HCT116 (cell line): ENCODE results near the gene SUMO4. TPM values are rescaled to one million over a fixed set of nuclear protein-coding genes. Genes with fewer than 3 reads are reported as not detected.

ENCODE experiments used
- ATAC-seq: fragments of 200-7000 bp; cut with Tn5 transposase; 2 replicates; pipeline ENCODE4 v1.9.1; 2020; ENCODE audit warnings: mild to moderate bottlenecking, moderate library complexity
- BruUV-seq: library from RNA; stranded (reverse); fragments of 400-500 nt; replicated peaks from 2 replicates; lab custom pipeline; 2021; lab: Mats Ljungman, UMichigan
- CTCF ChIA-PET: fragments of 300-600 bp; sonication (Branson Sonifier 250); formaldehyde crosslinking; loops from one replicate; lab custom pipeline; 2021; ENCODE audit warnings: antibody characterized with exemption; lab: Charles Lee
- POLR2A ChIA-PET: fragments of 300-600, 350-600 bp; sonication (Branson Sonifier 250); formaldehyde crosslinking; loops from one replicate; lab custom pipeline; 2021; ENCODE audit warnings: antibody characterized with exemption; lab: Charles Lee
- RAD21 ChIA-PET, 2 experiments: fragments of 300-600 bp; sonication (Branson Sonifier 250); formaldehyde crosslinking; loops; one replicate each; lab custom pipeline; 2023; ENCODE audit warnings: low total read pairs in 2 of 2; ENCODE audit not compliant: uncharacterized antibody in 2 of 2, unreplicated experiment in 2 of 2, low non-redundant PET in 1 of 2; lab: Charles Lee
- DNase-seq: peaks from one replicate; pipeline ENCODE4 v3.0.0-alpha.2; 2010; ENCODE audit warnings: low read depth, low spot score
- H2AFZ ChIP-seq: fragments of 200-600 bp; shearing (Covaris generic), sonication (generic); 2 replicates; pipeline ENCODE4 v1.6.1; 2017; ENCODE audit warnings: low read depth, mixed run types, mixed read lengths, antibody characterized with exemption, low read length; ENCODE audit not compliant: poor library complexity, severe bottlenecking
- H3K27ac ChIP-seq: 2 replicates; pipeline ENCODE4 v1.5.1; 2012; ENCODE audit warnings: low read depth, low read length
- H3K27me3 ChIP-seq: fragments of 200-600 bp; sonication (generic); 2 replicates; pipeline ENCODE4 v1.6.1; 2016; ENCODE audit warnings: mixed run types, low read length, mixed read lengths; ENCODE audit not compliant: insufficient read depth
- H3K36me3 ChIP-seq, 2 experiments: fragments of 200-500 bp in 1 of 2; fragments of 200-600 bp in 1 of 2; sonication (Bioruptor generic) in 1 of 2; sonication (generic) in 1 of 2; 2 replicates each; pipeline versions ENCODE4 v1.5.1 to v1.6.1; 2014 to 2016; ENCODE audit warnings: low read length in 2 of 2, inconsistent platforms in 1 of 2, mixed read lengths in 1 of 2, mixed run types in 1 of 2; ENCODE audit not compliant: insufficient read depth in 2 of 2, control insufficient read depth in 1 of 2
- H3K4me1 ChIP-seq, 2 experiments: fragments of 200-600 bp in 1 of 2; sonication (generic) in 1 of 2; 2 replicates each; pipeline versions ENCODE4 v1.5.1 to v1.6.1; 2012 to 2017; ENCODE audit warnings: low read length in 2 of 2, inconsistent platforms in 1 of 2, mild to moderate bottlenecking in 1 of 2, mixed read lengths in 1 of 2, mixed run types in 1 of 2, moderate library complexity in 1 of 2; ENCODE audit not compliant: insufficient read depth in 2 of 2, control insufficient read depth in 1 of 2
- H3K4me2 ChIP-seq: fragments of 200-600 bp; sonication (generic); 2 replicates; pipeline ENCODE4 v1.6.1; 2017; ENCODE audit warnings: mixed run types, low read length, mixed read lengths
- H3K4me3 ChIP-seq, 2 experiments: fragments of 200-600 bp in 1 of 2; sonication (generic) in 1 of 2; replicated peaks in 1 of 2; 2 replicates each; pipeline ENCODE4 v1.5.1; 2011 to 2016; ENCODE audit warnings: low read length in 2 of 2, control low read depth in 1 of 2, low read depth in 1 of 2, mild to moderate bottlenecking in 1 of 2, mixed read lengths in 1 of 2, mixed run types in 1 of 2
- H3K79me2 ChIP-seq: fragments of 200-600 bp; sonication (generic); 2 replicates; pipeline ENCODE4 v1.6.1; 2017; ENCODE audit warnings: mild to moderate bottlenecking, mixed run types, low read length, moderate library complexity, mixed read lengths; ENCODE audit not compliant: insufficient read depth
- H3K9ac ChIP-seq: fragments of 200-600 bp; sonication (generic); 2 replicates; pipeline ENCODE4 v1.6.1; 2016; ENCODE audit warnings: low read length, mixed read lengths
- H3K9me2 ChIP-seq: fragments of 200-600 bp; sonication (generic), shearing (Covaris generic); 2 replicates; pipeline ENCODE4 v1.6.1; 2017; ENCODE audit warnings: mixed run types, mild to moderate bottlenecking, moderate library complexity; ENCODE audit not compliant: insufficient read depth
- H3K9me3 ChIP-seq, 2 experiments: fragments of 200-500 bp in 1 of 2; fragments of 200-600 bp in 1 of 2; sonication (Bioruptor generic) in 1 of 2; sonication (generic) in 1 of 2; 2 replicates each; pipeline ENCODE4 v1.6.1; 2014 to 2017; ENCODE audit warnings: low read length in 2 of 2, mixed read lengths in 2 of 2, inconsistent platforms in 1 of 2, low read depth in 1 of 2, mild to moderate bottlenecking in 1 of 2, mixed run types in 1 of 2, moderate library complexity in 1 of 2; ENCODE audit not compliant: control insufficient read depth in 1 of 2, insufficient read depth in 1 of 2
- H4K20me1 ChIP-seq: fragments of 200-600 bp; sonication (generic), shearing (Covaris generic); 2 replicates; pipeline ENCODE4 v1.6.1; 2017; ENCODE audit warnings: mixed run types, mild to moderate bottlenecking, moderate library complexity; ENCODE audit not compliant: insufficient read depth
- ATF3 ChIP-seq: IDR thresholded peaks from 2 replicates; pipeline ENCODE4 v1.6.1; 2012
- CEBPB ChIP-seq: IDR thresholded peaks from 2 replicates; pipeline ENCODE4 v1.6.1; 2012; ENCODE audit warnings: low read depth
- ELF1 ChIP-seq: IDR thresholded peaks from 2 replicates; pipeline ENCODE4 v1.6.1; 2012; ENCODE audit warnings: low read depth, borderline replicate concordance
- JUND ChIP-seq: IDR thresholded peaks from 2 replicates; pipeline ENCODE4 v1.6.1; 2012
- POLR2AphosphoS5 ChIP-seq: IDR thresholded peaks from 2 replicates; pipeline ENCODE4 v1.6.1; 2011; ENCODE audit warnings: mild to moderate bottlenecking, low read depth, low read length, moderate library complexity
- SIN3A ChIP-seq: IDR thresholded peaks from 2 replicates; pipeline ENCODE4 v1.6.1; 2012; ENCODE audit warnings: low read depth
- SP1 ChIP-seq: IDR thresholded peaks from 2 replicates; pipeline ENCODE4 v1.6.1; 2012; ENCODE audit warnings: low read depth
- SRF ChIP-seq: IDR thresholded peaks from 2 replicates; pipeline ENCODE4 v1.6.1; 2012; ENCODE audit warnings: low read depth
- TCF7L2 ChIP-seq: IDR thresholded peaks from 2 replicates; pipeline ENCODE4 v1.7.0; 2011; ENCODE audit warnings: borderline replicate concordance, inconsistent platforms; ENCODE audit not compliant: insufficient read depth, insufficient read length; ENCODE audit errors: extremely low read depth
- ZNF274 ChIP-seq: fragments of 200-500 bp; sonication (Bioruptor generic); IDR thresholded peaks from 2 replicates; pipeline ENCODE4 v1.6.1; 2014; ENCODE audit warnings: mild to moderate bottlenecking, low read depth, low read length, inconsistent platforms
- intact Hi-C: fragments of 100-400 bp; cut with micrococcal nuclease; formaldehyde crosslinking; loops from 2 replicates; pipeline ENCODE4 v1.10.0; 2022
- total RNA-seq: library from RNA; stranded (reverse); gene quantifications from one replicate; pipeline ENCODE4 v1.2.1, GENCODE V29; 2021; ENCODE audit not compliant: unreplicated experiment
- TF ChIP-seq, protein P1 (sequence below), 3 experiments: fragments of 200-600 bp in 1 of 3; sonication (generic) in 1 of 3; IDR thresholded peaks in 2 of 3; conservative IDR thresholded peaks in 1 of 3; 2 replicates each; pipeline ENCODE4 v1.5.1; 2012 to 2017; ENCODE audit warnings: low read depth in 2 of 3, low read length in 2 of 3, antibody characterized with exemption in 1 of 3, borderline replicate concordance in 1 of 3, control low read depth in 1 of 3, mild to moderate bottlenecking in 1 of 3, mixed read lengths in 1 of 3, mixed run types in 1 of 3, moderate library complexity in 1 of 3; ENCODE audit not compliant: insufficient read depth in 1 of 3
- TF ChIP-seq, protein P2 (sequence below): IDR thresholded peaks from 2 replicates; pipeline ENCODE4 v1.6.1; 2011; ENCODE audit warnings: mild to moderate bottlenecking, low read length, moderate library complexity; ENCODE audit not compliant: insufficient replicate concordance; ENCODE audit errors: extremely low read depth
- TF ChIP-seq, protein P3 (sequence below): IDR thresholded peaks from 2 replicates; pipeline ENCODE4 v1.6.1; 2012; ENCODE audit warnings: low read depth

Gene SUMO4
- total RNA-seq, 1 experiment from 2014 or later = 1.6 TPM

DNA sequence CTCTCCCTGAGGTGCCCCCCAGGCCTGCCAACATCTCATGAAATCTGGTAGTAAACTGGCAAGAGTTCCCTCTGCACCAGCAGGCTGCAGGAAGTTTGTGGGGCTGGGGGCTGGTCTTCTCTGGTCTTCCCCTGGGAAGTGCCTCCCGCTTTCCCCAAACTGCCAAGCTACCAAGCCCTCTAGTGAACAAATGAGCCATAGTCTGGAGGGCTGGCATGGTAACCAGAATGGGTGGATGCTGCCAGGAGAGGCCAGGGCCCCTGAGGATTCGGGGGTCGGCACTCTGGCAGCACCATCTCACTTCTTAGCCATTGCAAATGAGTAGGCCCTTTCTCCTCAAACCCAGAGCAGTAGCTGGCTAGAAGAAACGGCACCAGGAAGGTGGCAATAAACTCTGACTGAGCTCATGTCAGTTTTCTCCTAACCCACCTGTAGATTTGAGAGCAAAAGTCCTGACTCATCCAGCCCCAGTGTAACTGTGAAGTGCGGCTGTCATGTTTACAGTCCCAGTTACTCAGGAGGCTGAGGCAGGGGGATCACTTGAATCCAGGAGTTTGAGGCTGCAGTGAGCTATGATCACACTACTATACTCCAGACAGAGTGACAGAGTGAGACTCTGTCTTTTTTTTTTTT lies 48.9 kb downstream of the SUMO4 start:
- Histone ChIP-seq H3K4me1 (peaks cover 2% of the 10 kb centered on the region in 2 experiments; a peak in 3 of 4 replicates), H3K4me3 (no peak overlapping the region), H3K27ac (no peak overlapping the region), H4K20me1 (no peaks in the 10 kb centered on the region), H3K79me2 (no peaks in the 10 kb centered on the region), H3K9ac (no peak overlapping the region), H3K9me3 (no peaks in the 10 kb centered on the region), H3K27me3 (no peaks in the 10 kb centered on the region), H3K4me2 (no peak overlapping the region), H2AFZ (no peak overlapping the region), H3K36me3 (no peaks in the 10 kb centered on the region), H3K9me2 (no peaks in the 10 kb centered on the region)
- no TSS peak for BruUV-seq
- ChIA-PET CTCF (no interaction called here), RAD21 (no interaction called here), POLR2A (no interaction called here)
- TF ChIP-seq POLR2AphosphoS5 = no peak
- no peak for TF ChIP-seq JUND
- TF ChIP-seq, protein P1, sequence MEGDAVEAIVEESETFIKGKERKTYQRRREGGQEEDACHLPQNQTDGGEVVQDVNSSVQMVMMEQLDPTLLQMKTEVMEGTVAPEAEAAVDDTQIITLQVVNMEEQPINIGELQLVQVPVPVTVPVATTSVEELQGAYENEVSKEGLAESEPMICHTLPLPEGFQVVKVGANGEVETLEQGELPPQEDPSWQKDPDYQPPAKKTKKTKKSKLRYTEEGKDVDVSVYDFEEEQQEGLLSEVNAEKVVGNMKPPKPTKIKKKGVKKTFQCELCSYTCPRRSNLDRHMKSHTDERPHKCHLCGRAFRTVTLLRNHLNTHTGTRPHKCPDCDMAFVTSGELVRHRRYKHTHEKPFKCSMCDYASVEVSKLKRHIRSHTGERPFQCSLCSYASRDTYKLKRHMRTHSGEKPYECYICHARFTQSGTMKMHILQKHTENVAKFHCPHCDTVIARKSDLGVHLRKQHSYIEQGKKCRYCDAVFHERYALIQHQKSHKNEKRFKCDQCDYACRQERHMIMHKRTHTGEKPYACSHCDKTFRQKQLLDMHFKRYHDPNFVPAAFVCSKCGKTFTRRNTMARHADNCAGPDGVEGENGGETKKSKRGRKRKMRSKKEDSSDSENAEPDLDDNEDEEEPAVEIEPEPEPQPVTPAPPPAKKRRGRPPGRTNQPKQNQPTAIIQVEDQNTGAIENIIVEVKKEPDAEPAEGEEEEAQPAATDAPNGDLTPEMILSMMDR (IDR thresholded peaks at IDR 0.05 in 2 of 3, conservative IDR thresholded peaks at IDR 0.05 in 1 of 3; ENCODE audit: borderline replicate concordance in 1 of 3, insufficient read depth in 1 of 3, low read depth in 2 of 3, low read length in 2 of 3) = no peak
- TF ChIP-seq SP1 = no peak
- TF ChIP-seq TCF7L2 = no peak
- TF ChIP-seq SRF = no peak
- no peak for TF ChIP-seq SIN3A
- no peak for TF ChIP-seq ATF3
- TF ChIP-seq, protein P2, sequence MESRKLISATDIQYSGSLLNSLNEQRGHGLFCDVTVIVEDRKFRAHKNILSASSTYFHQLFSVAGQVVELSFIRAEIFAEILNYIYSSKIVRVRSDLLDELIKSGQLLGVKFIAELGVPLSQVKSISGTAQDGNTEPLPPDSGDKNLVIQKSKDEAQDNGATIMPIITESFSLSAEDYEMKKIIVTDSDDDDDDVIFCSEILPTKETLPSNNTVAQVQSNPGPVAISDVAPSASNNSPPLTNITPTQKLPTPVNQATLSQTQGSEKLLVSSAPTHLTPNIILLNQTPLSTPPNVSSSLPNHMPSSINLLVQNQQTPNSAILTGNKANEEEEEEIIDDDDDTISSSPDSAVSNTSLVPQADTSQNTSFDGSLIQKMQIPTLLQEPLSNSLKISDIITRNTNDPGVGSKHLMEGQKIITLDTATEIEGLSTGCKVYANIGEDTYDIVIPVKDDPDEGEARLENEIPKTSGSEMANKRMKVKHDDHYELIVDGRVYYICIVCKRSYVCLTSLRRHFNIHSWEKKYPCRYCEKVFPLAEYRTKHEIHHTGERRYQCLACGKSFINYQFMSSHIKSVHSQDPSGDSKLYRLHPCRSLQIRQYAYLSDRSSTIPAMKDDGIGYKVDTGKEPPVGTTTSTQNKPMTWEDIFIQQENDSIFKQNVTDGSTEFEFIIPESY = no peak
- TF ChIP-seq CEBPB = no peak
- TF ChIP-seq ZNF274 = no peak
- TF ChIP-seq, protein P3, sequence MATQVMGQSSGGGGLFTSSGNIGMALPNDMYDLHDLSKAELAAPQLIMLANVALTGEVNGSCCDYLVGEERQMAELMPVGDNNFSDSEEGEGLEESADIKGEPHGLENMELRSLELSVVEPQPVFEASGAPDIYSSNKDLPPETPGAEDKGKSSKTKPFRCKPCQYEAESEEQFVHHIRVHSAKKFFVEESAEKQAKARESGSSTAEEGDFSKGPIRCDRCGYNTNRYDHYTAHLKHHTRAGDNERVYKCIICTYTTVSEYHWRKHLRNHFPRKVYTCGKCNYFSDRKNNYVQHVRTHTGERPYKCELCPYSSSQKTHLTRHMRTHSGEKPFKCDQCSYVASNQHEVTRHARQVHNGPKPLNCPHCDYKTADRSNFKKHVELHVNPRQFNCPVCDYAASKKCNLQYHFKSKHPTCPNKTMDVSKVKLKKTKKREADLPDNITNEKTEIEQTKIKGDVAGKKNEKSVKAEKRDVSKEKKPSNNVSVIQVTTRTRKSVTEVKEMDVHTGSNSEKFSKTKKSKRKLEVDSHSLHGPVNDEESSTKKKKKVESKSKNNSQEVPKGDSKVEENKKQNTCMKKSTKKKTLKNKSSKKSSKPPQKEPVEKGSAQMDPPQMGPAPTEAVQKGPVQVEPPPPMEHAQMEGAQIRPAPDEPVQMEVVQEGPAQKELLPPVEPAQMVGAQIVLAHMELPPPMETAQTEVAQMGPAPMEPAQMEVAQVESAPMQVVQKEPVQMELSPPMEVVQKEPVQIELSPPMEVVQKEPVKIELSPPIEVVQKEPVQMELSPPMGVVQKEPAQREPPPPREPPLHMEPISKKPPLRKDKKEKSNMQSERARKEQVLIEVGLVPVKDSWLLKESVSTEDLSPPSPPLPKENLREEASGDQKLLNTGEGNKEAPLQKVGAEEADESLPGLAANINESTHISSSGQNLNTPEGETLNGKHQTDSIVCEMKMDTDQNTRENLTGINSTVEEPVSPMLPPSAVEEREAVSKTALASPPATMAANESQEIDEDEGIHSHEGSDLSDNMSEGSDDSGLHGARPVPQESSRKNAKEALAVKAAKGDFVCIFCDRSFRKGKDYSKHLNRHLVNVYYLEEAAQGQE = no peak
- TF ChIP-seq ELF1 = no peak
- intact Hi-C loops = no loop called here
- no peak for ATAC-seq
- DNase-seq = no peak
